T1000 (cell line): Measurements from ENCODE around the gene NCKAP5L.
"Not testable (repeated sequence)": the region's sequence is repeated elsewhere in the genome, so short reads cannot be mapped to it uniquely, and the experiment has no call there.

Experiments used
- DNase-seq: peaks from one replicate; lab custom pipeline; 2025; ENCODE audit warnings: mixed read lengths; lab: John Stamatoyannopoulos, UW

Gene NCKAP5L, protein sequence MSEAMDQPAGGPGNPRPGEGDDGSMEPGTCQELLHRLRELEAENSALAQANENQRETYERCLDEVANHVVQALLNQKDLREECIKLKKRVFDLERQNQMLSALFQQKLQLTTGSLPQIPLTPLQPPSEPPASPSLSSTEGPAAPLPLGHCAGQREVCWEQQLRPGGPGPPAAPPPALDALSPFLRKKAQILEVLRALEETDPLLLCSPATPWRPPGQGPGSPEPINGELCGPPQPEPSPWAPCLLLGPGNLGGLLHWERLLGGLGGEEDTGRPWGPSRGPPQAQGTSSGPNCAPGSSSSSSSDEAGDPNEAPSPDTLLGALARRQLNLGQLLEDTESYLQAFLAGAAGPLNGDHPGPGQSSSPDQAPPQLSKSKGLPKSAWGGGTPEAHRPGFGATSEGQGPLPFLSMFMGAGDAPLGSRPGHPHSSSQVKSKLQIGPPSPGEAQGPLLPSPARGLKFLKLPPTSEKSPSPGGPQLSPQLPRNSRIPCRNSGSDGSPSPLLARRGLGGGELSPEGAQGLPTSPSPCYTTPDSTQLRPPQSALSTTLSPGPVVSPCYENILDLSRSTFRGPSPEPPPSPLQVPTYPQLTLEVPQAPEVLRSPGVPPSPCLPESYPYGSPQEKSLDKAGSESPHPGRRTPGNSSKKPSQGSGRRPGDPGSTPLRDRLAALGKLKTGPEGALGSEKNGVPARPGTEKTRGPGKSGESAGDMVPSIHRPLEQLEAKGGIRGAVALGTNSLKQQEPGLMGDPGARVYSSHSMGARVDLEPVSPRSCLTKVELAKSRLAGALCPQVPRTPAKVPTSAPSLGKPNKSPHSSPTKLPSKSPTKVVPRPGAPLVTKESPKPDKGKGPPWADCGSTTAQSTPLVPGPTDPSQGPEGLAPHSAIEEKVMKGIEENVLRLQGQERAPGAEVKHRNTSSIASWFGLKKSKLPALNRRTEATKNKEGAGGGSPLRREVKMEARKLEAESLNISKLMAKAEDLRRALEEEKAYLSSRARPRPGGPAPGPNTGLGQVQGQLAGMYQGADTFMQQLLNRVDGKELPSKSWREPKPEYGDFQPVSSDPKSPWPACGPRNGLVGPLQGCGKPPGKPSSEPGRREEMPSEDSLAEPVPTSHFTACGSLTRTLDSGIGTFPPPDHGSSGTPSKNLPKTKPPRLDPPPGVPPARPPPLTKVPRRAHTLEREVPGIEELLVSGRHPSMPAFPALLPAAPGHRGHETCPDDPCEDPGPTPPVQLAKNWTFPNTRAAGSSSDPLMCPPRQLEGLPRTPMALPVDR (N-terminal part only)

DNA sequence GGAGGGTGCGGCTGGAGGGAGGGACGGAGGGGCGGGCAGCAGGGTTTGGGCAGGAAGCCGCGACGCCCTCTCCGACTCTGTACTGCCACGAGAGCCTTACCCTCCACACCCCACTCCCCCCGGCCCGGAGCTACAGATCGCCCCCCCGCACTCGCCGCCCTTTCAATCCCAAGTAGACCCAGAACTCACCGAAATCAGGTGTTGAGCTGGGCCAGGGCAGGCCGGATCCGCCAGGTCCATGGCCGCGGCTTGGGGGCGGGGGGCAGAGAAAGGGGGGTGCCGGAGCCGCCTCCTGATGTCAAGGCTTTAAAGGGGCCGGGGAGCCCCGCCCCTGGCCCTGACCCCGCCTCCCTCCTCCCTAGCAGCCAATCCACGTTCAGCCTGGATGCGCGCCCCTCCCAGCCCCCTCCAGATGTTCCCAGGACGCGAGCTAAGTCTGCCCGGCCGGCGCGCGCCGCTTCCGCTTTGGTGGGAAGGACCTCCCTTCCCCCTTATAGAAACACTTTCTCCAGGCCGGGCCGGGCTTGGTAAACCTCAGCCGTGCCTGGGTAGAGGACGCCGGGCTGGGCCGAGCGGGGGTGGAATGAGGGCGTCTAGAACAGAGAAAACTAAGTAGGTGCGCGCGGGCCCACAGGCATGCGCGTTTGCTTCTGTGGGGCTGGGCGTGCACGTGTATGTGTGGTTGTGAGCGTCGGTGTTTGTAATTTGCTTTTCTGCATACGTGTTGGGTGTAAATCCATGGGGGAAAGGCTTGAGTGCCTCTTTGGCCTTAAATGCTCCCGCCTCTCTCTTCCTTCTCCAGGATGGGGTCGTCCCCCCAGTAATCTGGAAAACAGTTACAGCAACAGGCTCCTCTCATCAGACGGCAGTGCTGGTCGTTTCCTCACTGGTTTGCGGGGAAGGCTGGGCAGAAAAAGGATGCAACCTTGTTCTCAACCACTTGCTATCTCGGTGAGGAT, at the start of gene NCKAP5L:
Gene NCKAP5L (minus strand): TSS at position 281 of the 959 bp plus-strand sequence. CDS start 24,369 bp downstream, outside the sequence.
- peak; percentile 93 for DNase-seq

GRCh38 chr12:49877066-49877465, 48.9 kb upstream of the NCKAP5L start:
- DNase-seq, result no peak

GRCh38 chr12:49876070-49876469, 47.9 kb upstream of the NCKAP5L start:
- no peak for DNase-seq

- DNase-seq, result no peak
These were observed 47.0 kb upstream of the NCKAP5L start for GRCh38 chr12:49875115-49875720.

DNA sequence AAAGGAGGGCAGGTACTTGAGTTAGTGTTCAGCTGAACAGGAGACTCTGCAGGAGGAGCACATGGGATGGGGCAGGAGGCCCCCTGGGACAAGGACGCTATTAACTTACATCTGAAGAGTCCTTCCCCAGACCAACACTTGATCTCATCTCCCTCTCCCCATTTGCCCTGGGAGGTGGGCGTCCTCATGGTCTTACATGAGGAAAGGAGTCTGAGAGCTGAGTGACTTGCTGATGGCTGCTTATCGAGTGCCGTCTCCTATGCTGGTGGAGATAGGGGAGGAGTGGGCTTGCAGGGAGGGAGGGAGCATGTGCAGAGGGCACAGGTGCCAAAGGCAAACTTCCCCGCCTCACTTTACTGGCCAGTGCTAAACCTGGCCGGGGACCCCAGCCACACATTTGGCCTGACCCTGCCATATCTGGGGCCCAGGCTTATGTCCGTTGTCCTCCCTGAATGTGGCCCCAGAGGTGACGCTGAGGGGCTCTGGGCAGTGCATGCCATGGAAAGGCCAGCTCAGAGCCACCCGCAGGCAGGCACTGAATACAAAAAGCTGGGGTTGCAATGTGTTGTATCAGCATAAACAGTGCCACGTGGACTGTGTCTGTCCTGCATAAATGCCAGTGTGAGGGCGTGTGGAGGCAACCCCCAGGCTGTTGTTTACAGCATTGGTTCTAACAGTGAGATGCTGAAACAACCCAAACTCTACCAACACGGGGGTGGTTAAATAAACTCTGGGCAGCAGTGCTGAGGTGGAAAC, 46.1 kb upstream of the NCKAP5L start:
- no peak for DNase-seq

- DNase-seq, result no peak
These were observed 45.2 kb upstream of the NCKAP5L start for GRCh38 chr12:49873361-49873934.

DNA sequence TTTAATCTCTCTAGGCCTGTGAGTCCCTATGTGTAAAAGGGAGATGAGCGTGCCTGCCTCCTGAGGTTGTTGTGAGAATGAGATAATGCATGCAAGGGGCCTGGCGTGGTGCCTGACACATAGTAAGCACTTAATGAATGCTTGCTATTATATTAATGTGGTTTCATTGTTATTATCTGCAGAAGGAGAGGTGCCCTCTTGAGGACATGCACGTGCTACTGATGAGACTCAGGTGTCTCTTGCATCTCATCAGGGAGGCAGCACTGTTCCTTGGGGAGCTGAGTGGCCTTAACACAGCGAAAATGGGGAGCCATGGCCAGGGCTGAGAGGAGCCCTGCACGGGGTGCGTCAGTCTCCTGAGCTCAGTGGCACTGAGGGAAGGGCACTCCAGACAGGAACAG, 44.6 kb upstream of the NCKAP5L start:
- no peak for DNase-seq

- no peak for DNase-seq
These were observed 44.2 kb upstream of the NCKAP5L start for GRCh38 chr12:49872381-49872780.

GRCh38 chr12:49871811-49872251, 43.6 kb upstream of the NCKAP5L start:
- DNase-seq, result not testable (repeated sequence)

- DNase-seq, result no peak
These were observed 43.0 kb upstream of the NCKAP5L start for GRCh38 chr12:49871263-49871561.

DNA sequence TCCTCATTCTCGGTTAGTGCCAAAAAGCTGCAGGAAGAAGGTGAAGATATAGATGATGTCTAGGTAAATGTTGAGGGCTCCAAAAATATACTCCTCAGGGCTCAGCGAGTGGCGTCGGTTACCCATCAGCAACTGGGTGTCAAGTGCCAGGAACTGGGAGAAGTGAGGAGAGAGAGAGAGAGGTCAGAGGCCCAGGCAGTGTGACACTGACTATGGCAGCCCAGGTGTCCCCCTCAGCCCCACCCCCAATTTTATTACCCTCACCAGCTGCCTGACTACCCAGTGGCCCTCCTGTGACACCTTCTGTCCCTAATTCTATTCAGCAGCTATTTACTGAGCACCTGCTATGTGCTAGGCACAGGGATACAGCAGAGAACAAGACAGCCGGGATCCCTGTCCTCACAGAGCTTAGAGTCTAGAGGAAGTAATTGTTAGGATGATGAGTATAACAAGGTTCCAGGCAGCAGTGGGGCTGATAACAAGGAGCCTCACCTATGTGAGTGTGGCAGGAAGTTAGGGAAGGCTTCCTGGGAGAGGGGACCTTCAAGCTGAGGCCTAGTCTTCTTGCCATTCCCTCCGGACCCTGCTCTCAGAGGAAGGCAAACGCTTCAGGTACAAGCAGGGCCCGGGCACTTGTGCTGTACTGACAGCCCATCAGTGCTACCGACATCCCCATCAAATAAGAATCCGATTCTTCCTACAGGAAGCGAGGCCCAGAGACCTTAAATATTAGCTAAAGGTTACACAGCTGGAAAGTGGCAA, 42.5 kb upstream of the NCKAP5L start:
- DNase-seq, result no peak

- no peak for DNase-seq
These were observed 41.7 kb upstream of the NCKAP5L start for GRCh38 chr12:49869816-49870500.

- peak; percentile 88 for DNase-seq
These were observed 41.0 kb upstream of the NCKAP5L start for GRCh38 chr12:49868952-49869815.

DNA sequence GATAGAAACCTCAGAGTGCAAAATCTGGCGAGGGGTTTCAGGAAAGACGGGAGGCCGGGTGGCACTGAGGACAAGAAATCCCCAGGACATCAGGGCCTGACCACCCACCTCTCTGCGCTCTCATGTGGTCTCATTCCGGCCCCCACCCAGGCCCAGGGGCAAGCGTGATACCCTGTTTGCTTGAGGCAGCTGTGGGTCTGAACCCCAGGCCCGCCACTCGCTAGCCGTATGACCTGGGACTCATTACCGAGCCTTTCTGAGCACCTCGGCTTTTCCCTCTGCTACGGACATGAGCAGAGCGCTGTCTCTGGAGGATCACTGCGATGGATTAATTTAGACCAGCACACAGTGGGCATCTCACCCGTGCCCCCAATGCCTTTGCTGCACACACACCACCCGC, 40.2 kb upstream of the NCKAP5L start:
- DNase-seq, result no peak

DNA sequence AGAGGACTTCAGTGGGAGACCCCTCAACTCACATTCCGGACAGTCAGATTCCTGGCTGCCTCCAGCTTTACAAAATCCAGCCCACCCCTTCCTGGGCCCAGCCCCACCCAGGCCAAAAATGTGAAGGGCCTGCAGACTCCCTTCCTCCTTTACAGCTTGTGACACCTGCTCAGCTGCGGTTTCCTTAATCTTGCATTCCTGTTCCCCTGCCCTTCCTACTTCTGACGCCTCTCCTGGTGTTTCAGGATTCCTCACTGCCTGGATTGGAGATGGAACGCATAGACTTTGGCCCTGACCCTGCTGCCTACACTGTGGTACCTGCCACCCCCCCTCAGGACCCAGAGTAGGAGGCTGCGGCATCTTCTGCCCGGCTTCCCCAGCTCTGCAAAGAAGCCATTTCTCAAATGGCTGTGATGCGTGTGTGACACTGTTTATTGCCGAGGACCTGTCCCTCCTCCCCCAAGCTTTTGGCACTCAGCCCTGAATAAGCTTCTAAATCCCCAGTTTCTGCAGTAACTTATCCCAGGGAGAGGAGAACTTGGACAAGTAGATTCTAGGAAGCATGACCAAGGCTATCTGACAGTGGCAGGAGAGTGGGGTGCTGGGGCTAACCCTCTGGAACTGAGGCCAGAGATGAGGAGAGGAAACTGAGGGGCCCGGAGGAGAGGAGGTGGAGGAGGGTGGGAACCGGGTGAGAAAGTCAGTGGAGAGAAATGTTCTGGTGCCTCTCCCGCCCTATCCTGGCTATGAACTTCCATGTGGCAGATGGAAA, 39.5 kb upstream of the NCKAP5L start:
- no peak for DNase-seq

GRCh38 chr12:49866859-49867569, 38.8 kb upstream of the NCKAP5L start:
- DNase-seq, result no peak
